CD14-positive monocyte (primary cell): ENCODE data around the gene ZNF587. TPM values are rescaled to one million over a fixed set of nuclear protein-coding genes. Genes with fewer than 3 reads are reported as not detected.
"Not testable (repeated sequence)": the region's sequence is repeated elsewhere in the genome, so short reads cannot be mapped to it uniquely, and the experiment has no call there.

Source experiments
- DNase-seq, 3 donors: peaks; one replicate each; pipeline ENCODE4 v3.0.0-alpha.2; 2011 to 2022
- H2AFZ ChIP-seq: 2 replicates; pipeline ENCODE4 v1.6.0; 2012; ENCODE audit warnings: mild to moderate bottlenecking, low read depth, low read length, inconsistent platforms; ENCODE audit not compliant: insufficient read depth, poor library complexity, severe bottlenecking
- H3K27ac ChIP-seq, 2 donors: 1 replicate in 1 of 2; 2 replicates in 1 of 2; pipeline ENCODE4 v1.5.1; 2012 to 2013; ENCODE audit warnings: low read length in 2 of 2, control low read depth in 1 of 2, inconsistent platforms in 1 of 2, low read depth in 1 of 2, mild to moderate bottlenecking in 1 of 2
- H3K27me3 ChIP-seq, 2 donors: one replicate each; pipeline versions ENCODE4 v1.6.0 to v1.6.1; 2011 to 2013; ENCODE audit warnings: low read length in 2 of 2; ENCODE audit not compliant: control insufficient read depth in 2 of 2, insufficient read depth in 2 of 2
- H3K36me3 ChIP-seq, 2 donors: replicated peaks in 1 of 2; 1 replicate in 1 of 2; 2 replicates in 1 of 2; pipeline versions ENCODE4 v1.5.1 to v1.6.1; 2012 to 2013; ENCODE audit warnings: low read length in 2 of 2, control low read depth in 1 of 2, inconsistent platforms in 1 of 2, mild to moderate bottlenecking in 1 of 2; ENCODE audit not compliant: insufficient read depth in 2 of 2, control insufficient read depth in 1 of 2
- H3K4me1 ChIP-seq, 2 donors: 1 replicate in 1 of 2; 2 replicates in 1 of 2; pipeline versions ENCODE4 v1.5.1 to v1.6.1; 2012 to 2013; ENCODE audit warnings: low read length in 2 of 2, control low read depth in 1 of 2, inconsistent platforms in 1 of 2, mild to moderate bottlenecking in 1 of 2, moderate library complexity in 1 of 2; ENCODE audit not compliant: insufficient read depth in 2 of 2, control insufficient read depth in 1 of 2
- H3K4me2 ChIP-seq: replicated peaks from 2 replicates; pipeline ENCODE3; 2012; ENCODE audit warnings: low read length, moderate library complexity, mild to moderate bottlenecking; ENCODE audit not compliant: poor library complexity, severe bottlenecking; ENCODE audit errors: extremely low read depth
- H3K4me3 ChIP-seq, 3 experiments: fragments of 200-600 bp in 1 of 3; sonication (generic) in 1 of 3; replicated peaks in 1 of 3; 1 replicate in 2 of 3; 2 replicates in 1 of 3; pipeline ENCODE4 v1.5.1; 2011 to 2013; ENCODE audit warnings: low read length in 3 of 3, mild to moderate bottlenecking in 3 of 3, control low read depth in 2 of 3, low read depth in 2 of 3, inconsistent platforms in 1 of 3, moderate library complexity in 1 of 3
- H3K79me2 ChIP-seq: 2 replicates; pipeline ENCODE4 v1.6.0; 2012; ENCODE audit warnings: mild to moderate bottlenecking, control low read depth, inconsistent platforms, low read length, moderate library complexity; ENCODE audit not compliant: insufficient read depth
- H3K9ac ChIP-seq: 2 replicates; pipeline ENCODE4 v1.6.0; 2017; ENCODE audit warnings: low read length, mild to moderate bottlenecking; ENCODE audit not compliant: insufficient read depth, poor library complexity, severe bottlenecking
- H3K9me3 ChIP-seq, 2 donors: replicated peaks in 1 of 2; 1 replicate in 1 of 2; 2 replicates in 1 of 2; pipeline versions ENCODE4 v1.5.1 to v1.6.1; 2012 to 2013; ENCODE audit warnings: low read length in 2 of 2, control low read depth in 1 of 2; ENCODE audit not compliant: control insufficient read depth in 1 of 2, insufficient read depth in 1 of 2
- H4K20me1 ChIP-seq: 2 replicates; pipeline ENCODE4 v1.6.0; 2012; ENCODE audit warnings: mild to moderate bottlenecking, low read length, control low read depth, moderate library complexity; ENCODE audit not compliant: insufficient read depth
- H3K27ac Mint-ChIP-seq, 7 donors: one replicate each; pipeline ENCODE4 v1.8.0; 2020; ENCODE audit warnings: mild to moderate bottlenecking in 7 of 7, mixed read lengths in 7 of 7, moderate library complexity in 6 of 7, inconsistent platforms in 2 of 7
- H3K27me3 Mint-ChIP-seq, 3 donors: one replicate each; pipeline ENCODE4 v1.8.0; 2021 to 2022; ENCODE audit warnings: low read depth in 3 of 3, mild to moderate bottlenecking in 3 of 3, mixed read lengths in 3 of 3, moderate library complexity in 3 of 3, inconsistent platforms in 1 of 3
- H3K36me3 Mint-ChIP-seq, 2 donors: one replicate each; pipeline ENCODE4 v1.8.0; 2020; ENCODE audit warnings: mixed read lengths in 2 of 2, inconsistent platforms in 1 of 2, mild to moderate bottlenecking in 1 of 2
- H3K4me1 Mint-ChIP-seq: one replicate; pipeline ENCODE4 v1.8.0; 2020; ENCODE audit warnings: mild to moderate bottlenecking, mixed read lengths
- H3K4me3 Mint-ChIP-seq, 2 donors: one replicate each; pipeline ENCODE4 v1.8.0; 2020; ENCODE audit warnings: mild to moderate bottlenecking in 2 of 2, mixed read lengths in 2 of 2, moderate library complexity in 1 of 2
- H3K9me3 Mint-ChIP-seq, 7 donors: one replicate each; pipeline ENCODE4 v1.8.0; 2020 to 2022; ENCODE audit warnings: mixed read lengths in 7 of 7, mild to moderate bottlenecking in 6 of 7, moderate library complexity in 6 of 7, inconsistent platforms in 2 of 7
- CTCF ChIP-seq: fragments of 200-600 bp; IDR thresholded peaks from one replicate; pipeline ENCODE4 v1.8.0; 2022; ENCODE audit warnings: antibody characterized with exemption, mild to moderate bottlenecking
- WGBS: methylation state at CpG from one replicate; pipeline ENCODE4 v1.1.5; 2013; ENCODE audit warnings: missing lambda C conversion rate; ENCODE audit not compliant: insufficient coverage; 5-methylcytosine and 5-hydroxymethylcytosine counted together
- intact Hi-C, 2 donors: fragments of 100-400 bp; cut with micrococcal nuclease; formaldehyde crosslinking; loops; one replicate each; pipeline versions ENCODE4 v1.15.0 to v1.15.1; 2023
- polyA plus RNA-seq, 3 donors: library from polyadenylated mRNA; depleted of rRNA in 1 of 3; unstranded in 2 of 3; stranded (reverse) in 1 of 3; fragments of 300-500 nt in 2 of 3; fragments of >200 nt in 1 of 3; fragmentation: Illumina TruSeq in 2 of 3; gene quantifications; 1 replicate in 2 of 3; 2 replicates in 1 of 3; pipeline ENCODE4 v1.2.3, GENCODE V29; 2012 to 2021

Gene ZNF587
- polyA plus RNA-seq, 3 donors, result 0.41 to 15.0 (median 2.9) TPM

- Mint-ChIP-seq H3K27ac (peak overlapping the region in 6 of 7 donors; percentile 32 to 77 (median 49)), H3K9me3 (no peaks in the 10 kb centered on the region), H3K36me3 (peaks cover 33 to 50% of the 10 kb centered on the region in 2 donors), H3K4me1 (peaks cover 31% of the 10 kb centered on the region), H3K4me3 (no peak overlapping the region), H3K27me3 (peaks cover 0 to 4% (median 0%) of the 10 kb centered on the region in 3 donors)
- no peaks in the 10 kb centered on the region for H3K27me3 ChIP-seq
- H4K20me1 ChIP-seq, result no peaks in the 10 kb centered on the region
- H3K4me2 ChIP-seq, result no peak overlapping the region
- peaks cover 9% of the 10 kb centered on the region for H3K79me2 ChIP-seq
- TF ChIP-seq CTCF, result no peak
- H3K27ac ChIP-seq, result peak overlapping the region in 1 of 2 donors; percentile 41
- peaks cover 18 to 46% of the 10 kb centered on the region in 2 donors for H3K36me3 ChIP-seq
- peak in 1 of 3 donors; percentile 15 for DNase-seq
- H3K9ac ChIP-seq, result no peak overlapping the region
- intact Hi-C loops, result loop anchor here in 1 of 2 donors (5.0 kb wide), 1 partner anchor 40 kb away; no protein-coding TSS in a partner anchor
- peaks cover 28 to 34% of the 10 kb centered on the region in 2 donors for H3K4me1 ChIP-seq
- WGBS, result 27% methylated on average over 2 of the region's 3 CpGs
- no peak overlapping the region for H3K4me3 ChIP-seq
- no peak overlapping the region for H2AFZ ChIP-seq
- no peaks in the 10 kb centered on the region for H3K9me3 ChIP-seq
These were observed 37.4 kb upstream of the ZNF587 start for GRCh38 chr19:57812226-57812625.

GRCh38 chr19:57812975-57813820 lies 36.5 kb upstream of the ZNF587 start:
- H3K9me3 Mint-ChIP-seq, H2AFZ ChIP-seq, DNase-seq, H3K27me3 ChIP-seq, H3K4me2 ChIP-seq, H3K79me2 ChIP-seq, H3K9ac ChIP-seq, H3K4me3 Mint-ChIP-seq, H3K27me3 Mint-ChIP-seq, H4K20me1 ChIP-seq, H3K9me3 ChIP-seq: not testable (repeated sequence)
- intact Hi-C loops, result loop anchor here in 1 of 2 donors (5.0 kb wide), 1 partner anchor 41 kb away; no protein-coding TSS in a partner anchor
- H3K4me1 Mint-ChIP-seq, result peaks cover 29% of the 10 kb centered on the region
- Histone ChIP-seq H3K4me3 (peak overlapping the region in 1 of 3 experiments; percentile 99), H3K27ac (peak overlapping the region in 1 of 2 donors; percentile 41), H3K36me3 (peaks cover 12 to 37% of the 10 kb centered on the region in 2 donors), H3K4me1 (peaks cover 28 to 34% of the 10 kb centered on the region in 2 donors)
- H3K27ac Mint-ChIP-seq, result peak overlapping the region in 2 of 7 donors; percentile 6 to 77
- H3K36me3 Mint-ChIP-seq, result peaks cover 26 to 41% of the 10 kb centered on the region in 2 donors
- 96% methylated on average over 4 of the region's 13 CpGs for WGBS
